Neural crest cell (in vitro differentiated cells): Measurements from ENCODE around the gene CHMP1B. TPM values are rescaled to one million over a fixed set of nuclear protein-coding genes. Genes with fewer than 3 reads are reported as not detected.
"Not testable (repeated sequence)": the region's sequence is repeated elsewhere in the genome, so short reads cannot be mapped to it uniquely, and the experiment has no call there.

Source experiments
- DNase-seq: peaks from one replicate; pipeline ENCODE4 v3.0.0; 2021; ENCODE audit warnings: low read depth, mixed read lengths, low spot score
- H3K27ac Mint-ChIP-seq: one replicate; pipeline ENCODE4 v1.8.0; 2021; ENCODE audit warnings: mild to moderate bottlenecking, mixed read lengths; ENCODE audit not compliant: unreplicated experiment
- H3K27me3 Mint-ChIP-seq: 2 replicates; pipeline ENCODE4 v1.8.0; 2021; ENCODE audit warnings: low read depth, mild to moderate bottlenecking, mixed read lengths
- H3K36me3 Mint-ChIP-seq: 2 replicates; pipeline ENCODE4 v1.8.0; 2021; ENCODE audit warnings: low read depth, mild to moderate bottlenecking, mixed read lengths
- H3K4me1 Mint-ChIP-seq: 2 replicates; pipeline ENCODE4 v1.8.0; 2021; ENCODE audit warnings: mixed read lengths
- H3K4me3 Mint-ChIP-seq: one replicate; pipeline ENCODE4 v1.8.0; 2021; ENCODE audit warnings: mild to moderate bottlenecking, mixed read lengths
- H3K9me3 Mint-ChIP-seq: 2 replicates; pipeline ENCODE4 v1.8.0; 2021; ENCODE audit warnings: mixed read lengths
- CTCF ChIP-seq: fragments of 200-600 bp; sonication (generic); conservative IDR thresholded peaks from 2 replicates; pipeline ENCODE4 v1.5.0; 2021; ENCODE audit warnings: antibody characterized with exemption, mild to moderate bottlenecking
- total RNA-seq: library from RNA; stranded (reverse); gene quantifications from 2 replicates; pipeline ENCODE4 v1.2.1, GENCODE V29; 2021

Gene CHMP1B
- total RNA-seq, 1 donor from 2014 or later: 23.7 TPM

- no peaks in the 10 kb centered on the region for H3K4me1 Mint-ChIP-seq
- H3K9me3 Mint-ChIP-seq: no peaks in the 10 kb centered on the region
- DNase-seq: no peak
- no peak overlapping the region for H3K4me3 Mint-ChIP-seq
- H3K36me3 Mint-ChIP-seq: no peaks in the 10 kb centered on the region
- no peak for TF ChIP-seq CTCF
- H3K27ac Mint-ChIP-seq: no peak overlapping the region
- H3K27me3 Mint-ChIP-seq: no peaks in the 10 kb centered on the region
Observed at GRCh38 chr18:11891737-11892136, 40.5 kb downstream of the CHMP1B start.

GRCh38 chr18:11892438-11892837, 41.2 kb downstream of the CHMP1B start:
- H3K27ac Mint-ChIP-seq, H3K4me1 Mint-ChIP-seq: not testable (repeated sequence)

GRCh38 chr18:11897781-11898180, 46.6 kb downstream of the CHMP1B start:
- Mint-ChIP-seq H3K27ac (no peak overlapping the region), H3K4me1 (no peaks in the 10 kb centered on the region)
- TF ChIP-seq CTCF: no peak

More at GRCh38 chr18:11892438-11892837, 41.2 kb downstream of the CHMP1B start:
- H3K4me3 Mint-ChIP-seq, DNase-seq, H3K9me3 Mint-ChIP-seq, H3K36me3 Mint-ChIP-seq, H3K27me3 Mint-ChIP-seq: not testable (repeated sequence)

GRCh38 chr18:11899063-11899462, 47.9 kb downstream of the CHMP1B start:
- DNase-seq: no peak
- peaks cover 4% of the 10 kb centered on the region for H3K36me3 Mint-ChIP-seq
- H3K4me3 Mint-ChIP-seq: no peak overlapping the region
- no peaks in the 10 kb centered on the region for H3K27me3 Mint-ChIP-seq
- no peak overlapping the region for H3K27ac Mint-ChIP-seq
- TF ChIP-seq CTCF: no peak
- H3K9me3 Mint-ChIP-seq: no peaks in the 10 kb centered on the region
- H3K4me1 Mint-ChIP-seq: no peaks in the 10 kb centered on the region

More at GRCh38 chr18:11897781-11898180, 46.6 kb downstream of the CHMP1B start:
- DNase-seq: no peak
- H3K36me3 Mint-ChIP-seq: peaks cover 4% of the 10 kb centered on the region
- no peaks in the 10 kb centered on the region for H3K27me3 Mint-ChIP-seq
- H3K9me3 Mint-ChIP-seq: no peaks in the 10 kb centered on the region
- H3K4me3 Mint-ChIP-seq: no peak overlapping the region

- no peak for TF ChIP-seq CTCF
- Mint-ChIP-seq H3K4me3 (no peak overlapping the region), H3K27me3 (no peaks in the 10 kb centered on the region), H3K36me3 (peaks cover 4% of the 10 kb centered on the region), H3K9me3 (no peaks in the 10 kb centered on the region), H3K4me1 (peaks cover 2% of the 10 kb centered on the region), H3K27ac (no peak overlapping the region)
- DNase-seq: no peak
Observed at GRCh38 chr18:11901826-11902438, 50.7 kb downstream of the CHMP1B start.

- no peaks in the 10 kb centered on the region for H3K27me3 Mint-ChIP-seq
- peaks cover 4% of the 10 kb centered on the region for H3K36me3 Mint-ChIP-seq
- H3K27ac Mint-ChIP-seq: no peak overlapping the region
- TF ChIP-seq CTCF: no peak
- no peak for DNase-seq
- H3K4me3 Mint-ChIP-seq: no peak overlapping the region
- H3K9me3 Mint-ChIP-seq: no peaks in the 10 kb centered on the region
- peaks cover 9% of the 10 kb centered on the region for H3K4me1 Mint-ChIP-seq
Observed at GRCh38 chr18:11902522-11903292, 51.5 kb downstream of the CHMP1B start.
